CD4-positive, alpha-beta T cell treated with Interleukin-1 beta for 1 hour (primary cell): ENCODE data around the gene NOS3.
"Not testable (repeated sequence)": the region's sequence is repeated elsewhere in the genome, so short reads cannot be mapped to it uniquely, and the experiment has no call there.

ENCODE experiments used
- DNase-seq, 2 donors: peaks; one replicate each; pipeline ENCODE4 v3.0.0-alpha.2; 2020 to 2022

NOS3 gene

DNA sequence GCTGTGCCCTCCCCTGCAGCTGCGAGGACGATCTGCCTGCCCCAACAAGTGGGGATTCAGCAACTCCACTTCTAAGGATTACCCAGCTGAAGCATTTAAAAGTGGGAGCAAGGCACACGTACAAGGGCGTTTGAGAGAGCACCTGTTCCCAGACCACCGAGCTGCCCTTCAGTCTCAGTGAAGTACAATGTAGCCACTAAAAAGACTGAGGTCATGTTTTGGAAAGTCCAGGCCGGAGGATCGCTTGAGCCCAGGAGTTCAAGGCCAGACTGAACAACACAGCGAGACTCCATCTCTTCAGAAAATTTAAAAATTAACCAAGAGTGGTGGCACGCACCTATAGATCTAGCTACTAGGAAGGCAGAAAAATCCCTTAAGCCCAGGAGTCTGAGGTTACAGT lies 14.7 kb downstream of the NOS3 start:
- no peak for DNase-seq

DNA sequence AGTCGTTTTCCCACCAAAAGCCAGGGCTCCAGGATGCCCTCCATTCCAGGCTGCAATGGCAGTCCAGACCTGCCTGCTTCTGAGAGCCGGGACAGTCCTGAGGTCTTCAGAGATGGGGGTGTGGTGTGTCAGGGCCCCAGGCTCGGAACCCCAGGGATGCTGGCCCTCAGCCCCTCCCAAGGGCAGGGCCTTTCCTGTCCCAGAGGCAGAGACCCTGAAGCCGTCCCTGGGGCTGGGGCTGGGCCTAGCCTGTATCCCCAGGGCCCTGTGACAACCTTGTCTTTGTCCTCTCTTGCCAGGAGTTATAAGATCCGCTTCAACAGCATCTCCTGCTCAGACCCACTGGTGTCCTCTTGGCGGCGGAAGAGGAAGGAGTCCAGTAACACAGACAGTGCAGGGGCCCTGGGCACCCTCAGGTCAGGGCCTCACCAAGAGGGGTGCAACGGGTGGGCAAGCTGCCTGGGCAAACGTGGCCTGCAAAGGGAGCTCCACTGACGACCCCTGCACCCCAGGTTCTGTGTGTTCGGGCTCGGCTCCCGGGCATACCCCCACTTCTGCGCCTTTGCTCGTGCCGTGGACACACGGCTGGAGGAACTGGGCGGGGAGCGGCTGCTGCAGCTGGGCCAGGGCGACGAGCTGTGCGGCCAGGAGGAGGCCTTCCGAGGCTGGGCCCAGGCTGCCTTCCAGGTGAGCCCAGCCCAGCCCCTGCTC lies 15.9 kb downstream of the NOS3 start:
- DNase-seq: no peak

DNA sequence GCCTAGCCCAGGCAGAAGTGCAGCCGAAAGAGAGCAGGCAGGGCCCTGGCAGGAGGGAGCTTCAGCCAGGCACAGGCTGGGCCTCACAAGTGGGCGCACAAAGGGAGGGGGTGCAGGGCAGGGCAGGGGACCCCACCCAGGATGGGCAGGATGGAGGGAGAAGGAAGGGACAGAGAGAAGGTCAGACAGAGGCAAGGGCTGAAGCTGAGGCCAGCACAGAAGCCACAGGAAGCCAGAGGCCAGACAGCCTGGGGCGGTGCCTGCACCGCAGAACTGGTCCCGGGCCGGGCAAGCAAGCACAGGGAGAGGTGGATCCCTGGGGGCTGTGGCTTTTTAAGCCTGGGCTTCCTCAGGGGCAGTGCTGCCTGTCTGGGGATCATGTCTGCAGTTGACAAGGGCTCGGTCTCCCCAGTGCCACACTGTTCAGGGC lies 16.7 kb downstream of the NOS3 start:
- DNase-seq: no peak

DNA sequence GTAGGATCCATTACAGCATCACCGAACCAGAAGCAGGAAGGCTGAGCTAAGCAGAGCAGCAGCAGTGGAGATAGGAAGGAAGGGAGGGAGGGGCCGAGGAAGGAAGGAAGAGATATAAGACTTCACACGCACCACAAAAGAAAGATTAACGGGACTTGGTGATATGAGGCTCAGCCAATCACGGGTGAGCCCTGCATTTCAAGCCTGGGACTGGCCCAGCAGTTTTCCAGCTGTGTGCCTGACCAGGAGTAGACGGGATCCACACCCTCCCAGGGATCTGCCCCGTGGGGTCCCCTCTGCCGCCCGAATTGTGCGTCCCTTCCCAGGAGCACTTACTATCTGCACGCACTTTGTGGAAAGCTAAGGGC lies 17.3 kb downstream of the NOS3 start:
- peak; percentile 25 to 62 for DNase-seq

DNA sequence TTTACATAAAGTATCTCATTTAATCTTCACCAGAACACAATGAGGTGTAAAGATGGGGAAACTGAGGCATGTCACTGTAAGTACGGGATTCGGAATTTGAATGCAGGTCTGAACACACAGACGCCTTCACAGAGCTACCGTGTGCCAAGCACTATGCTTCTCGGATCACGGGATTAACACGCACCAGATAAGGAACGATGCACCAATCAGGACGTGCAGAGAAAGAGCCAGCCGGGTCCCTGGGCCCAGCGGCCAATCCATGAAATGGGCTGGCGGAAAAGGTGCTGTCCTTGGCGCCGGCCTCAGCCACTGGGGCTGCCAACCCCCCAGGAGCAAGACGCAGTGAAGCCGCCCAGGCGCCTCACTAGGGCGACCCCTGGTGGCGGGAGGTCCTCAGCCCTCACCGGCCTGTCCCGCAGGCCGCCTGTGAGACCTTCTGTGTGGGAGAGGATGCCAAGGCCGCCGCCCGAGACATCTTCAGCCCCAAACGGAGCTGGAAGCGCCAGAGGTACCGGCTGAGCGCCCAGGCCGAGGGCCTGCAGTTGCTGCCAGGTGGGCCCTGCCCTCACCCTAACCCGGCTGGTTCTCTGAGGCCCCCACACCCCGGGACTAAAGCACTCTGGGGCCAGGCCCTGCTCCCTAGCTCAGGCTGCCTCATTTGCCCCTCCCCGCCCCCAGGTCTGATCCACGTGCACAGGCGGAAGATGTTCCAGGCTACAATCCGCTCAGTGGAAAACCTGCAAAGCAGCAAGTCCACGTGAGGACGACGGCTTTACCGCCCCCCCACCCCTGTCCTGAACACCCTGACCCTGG lies 17.9 kb downstream of the NOS3 start:
- DNase-seq: peak; percentile 79 to 87

DNA sequence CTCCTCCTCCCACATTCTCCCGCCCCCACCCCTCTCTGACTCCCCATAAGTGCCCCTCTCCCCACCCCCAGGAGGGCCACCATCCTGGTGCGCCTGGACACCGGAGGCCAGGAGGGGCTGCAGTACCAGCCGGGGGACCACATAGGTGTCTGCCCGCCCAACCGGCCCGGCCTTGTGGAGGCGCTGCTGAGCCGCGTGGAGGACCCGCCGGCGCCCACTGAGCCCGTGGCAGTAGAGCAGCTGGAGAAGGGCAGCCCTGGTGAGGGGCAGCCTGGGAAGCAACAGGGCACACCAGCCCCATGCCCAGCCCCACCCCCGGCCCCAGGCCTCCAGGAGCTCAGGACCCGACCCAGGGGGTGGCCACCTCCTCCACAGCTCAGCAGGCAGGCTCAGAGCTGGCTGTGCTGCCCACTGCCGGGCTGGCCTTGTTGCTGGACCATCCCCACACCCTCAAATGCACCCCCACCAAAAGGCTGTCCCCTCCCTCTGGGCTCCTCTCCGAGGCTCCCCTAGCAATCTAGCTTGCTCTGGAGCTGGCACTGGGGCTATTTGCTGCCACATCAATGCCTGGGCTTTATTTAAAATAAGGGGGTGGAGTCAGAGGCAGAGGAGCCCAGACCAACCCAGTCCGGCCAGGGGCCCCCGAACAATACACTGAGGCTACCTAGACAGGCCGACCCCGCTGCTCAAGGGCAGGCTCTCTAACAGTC lies 18.7 kb downstream of the NOS3 start:
- DNase-seq: no peak

DNA sequence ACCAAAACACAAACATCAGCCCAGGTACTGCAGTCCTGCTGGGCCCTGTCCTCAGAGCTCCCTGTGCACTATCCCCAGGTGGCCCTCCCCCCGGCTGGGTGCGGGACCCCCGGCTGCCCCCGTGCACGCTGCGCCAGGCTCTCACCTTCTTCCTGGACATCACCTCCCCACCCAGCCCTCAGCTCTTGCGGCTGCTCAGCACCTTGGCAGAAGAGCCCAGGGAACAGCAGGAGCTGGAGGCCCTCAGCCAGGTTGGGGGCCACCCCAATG lies 19.2 kb downstream of the NOS3 start:
- no peak for DNase-seq

DNA sequence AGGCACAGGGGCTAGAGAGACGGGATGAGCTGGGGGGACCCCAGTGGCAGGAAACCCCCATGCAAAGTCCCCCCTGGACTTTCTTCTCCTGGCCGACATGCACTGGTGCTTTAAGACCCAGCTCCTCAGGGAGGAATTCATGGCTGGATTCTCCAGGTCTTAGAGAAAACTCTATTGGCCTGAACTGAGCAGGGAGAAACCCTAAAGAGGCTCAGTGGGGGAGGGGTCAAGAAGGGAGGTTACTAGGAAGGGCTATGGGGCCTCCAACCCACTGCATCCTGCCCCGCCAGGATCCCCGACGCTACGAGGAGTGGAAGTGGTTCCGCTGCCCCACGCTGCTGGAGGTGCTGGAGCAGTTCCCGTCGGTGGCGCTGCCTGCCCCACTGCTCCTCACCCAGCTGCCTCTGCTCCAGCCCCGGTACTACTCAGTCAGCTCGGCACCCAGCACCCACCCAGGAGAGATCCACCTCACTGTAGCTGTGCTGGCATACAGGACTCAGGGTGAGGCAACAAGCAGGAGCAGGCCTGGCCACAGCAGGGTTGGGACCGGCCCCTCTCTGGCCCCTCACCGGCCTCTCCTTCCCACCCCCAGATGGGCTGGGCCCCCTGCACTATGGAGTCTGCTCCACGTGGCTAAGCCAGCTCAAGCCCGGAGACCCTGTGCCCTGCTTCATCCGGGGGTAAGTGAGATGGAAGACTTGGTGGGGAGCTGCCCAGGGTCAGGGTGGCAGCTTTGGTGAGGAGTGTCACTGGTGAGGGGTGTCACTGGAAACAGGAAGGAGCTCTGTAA lies 19.7 kb downstream of the NOS3 start:
- DNase-seq: peak; percentile 44 to 50

DNA sequence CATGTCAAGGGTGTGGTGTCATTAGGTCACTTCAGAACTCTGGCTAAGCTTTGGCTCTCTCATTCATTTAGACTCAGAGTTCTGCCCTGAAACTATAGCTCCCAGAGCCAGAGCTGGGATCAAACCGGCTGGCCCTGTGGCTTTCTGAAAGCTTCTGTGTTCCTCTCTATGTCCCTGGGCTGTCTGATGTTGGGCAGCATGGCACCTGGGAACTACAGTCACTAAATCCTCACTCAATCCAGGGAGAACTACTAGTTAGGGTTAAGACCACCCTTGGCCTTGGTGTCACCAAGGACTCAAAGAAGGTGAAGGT lies 20.2 kb downstream of the NOS3 start:
- DNase-seq: peak in 1 of 2 donors; percentile 48

DNA sequence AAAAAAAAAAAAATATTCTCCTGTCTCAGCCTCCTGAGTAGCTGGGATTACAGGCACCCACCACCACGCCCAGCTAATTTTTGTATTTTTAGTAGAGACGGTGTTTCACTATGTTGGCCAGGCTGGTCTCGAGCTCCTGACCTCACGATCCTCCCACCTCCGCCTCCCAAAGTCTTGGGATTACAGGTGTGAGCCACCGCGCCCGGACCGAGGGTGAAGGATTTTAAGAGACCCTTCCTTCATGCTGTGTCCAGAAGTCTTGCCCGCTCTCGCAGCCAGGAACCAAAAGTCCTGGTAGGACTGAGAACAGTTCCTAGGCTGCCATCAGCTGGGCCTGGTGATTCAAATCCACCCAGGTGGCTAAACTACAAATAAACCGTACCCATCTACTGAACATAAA lies 20.8 kb downstream of the NOS3 start:
- not testable (repeated sequence) for DNase-seq

DNA sequence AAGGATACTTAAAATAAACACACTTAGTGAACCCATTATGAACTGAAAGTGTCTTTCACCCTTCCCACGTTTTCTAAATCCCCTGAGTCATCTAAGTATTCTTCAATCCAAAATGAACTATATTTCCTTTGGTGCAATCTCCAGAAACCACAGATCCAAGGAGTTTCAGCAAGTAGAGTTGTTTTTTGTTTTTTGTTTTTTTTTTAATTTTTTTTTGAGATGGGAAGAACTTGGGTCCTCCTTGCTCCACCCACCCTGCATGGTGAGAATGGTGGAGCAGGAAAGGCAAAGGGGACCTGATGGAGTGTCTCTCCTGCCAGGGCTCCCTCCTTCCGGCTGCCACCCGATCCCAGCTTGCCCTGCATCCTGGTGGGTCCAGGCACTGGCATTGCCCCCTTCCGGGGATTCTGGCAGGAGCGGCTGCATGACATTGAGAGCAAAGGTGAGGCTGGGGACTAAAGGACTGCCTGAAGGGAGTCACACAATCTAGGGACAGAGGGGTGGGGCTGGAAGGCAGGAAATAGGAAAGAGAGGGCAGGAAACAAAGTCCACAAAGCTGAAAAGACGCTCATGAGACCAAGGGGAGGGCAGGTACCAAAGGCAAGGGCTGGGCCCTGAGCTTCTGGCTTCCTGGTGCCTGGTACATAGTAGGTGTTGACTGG lies 21.3 kb downstream of the NOS3 start:
- no peak for DNase-seq

DNA sequence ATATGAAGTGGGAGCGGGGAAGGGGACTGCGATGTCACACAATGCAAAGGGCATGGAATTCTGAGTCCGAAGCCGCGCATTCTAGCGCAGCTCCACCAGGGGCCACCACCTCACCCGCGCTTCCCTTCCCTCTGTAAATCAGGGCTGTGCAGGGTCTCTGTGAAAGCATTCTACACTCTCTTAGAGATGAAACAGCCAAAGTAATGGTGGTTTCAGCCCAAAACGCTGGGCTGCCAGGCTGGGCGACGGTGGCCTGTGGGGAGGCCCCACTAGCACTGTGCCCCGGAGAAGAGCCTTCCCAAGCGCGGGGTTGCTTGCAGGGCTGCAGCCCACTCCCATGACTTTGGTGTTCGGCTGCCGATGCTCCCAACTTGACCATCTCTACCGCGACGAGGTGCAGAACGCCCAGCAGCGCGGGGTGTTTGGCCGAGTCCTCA lies 22.1 kb downstream of the NOS3 start:
- peak in 1 of 2 donors; percentile 31 for DNase-seq

DNA sequence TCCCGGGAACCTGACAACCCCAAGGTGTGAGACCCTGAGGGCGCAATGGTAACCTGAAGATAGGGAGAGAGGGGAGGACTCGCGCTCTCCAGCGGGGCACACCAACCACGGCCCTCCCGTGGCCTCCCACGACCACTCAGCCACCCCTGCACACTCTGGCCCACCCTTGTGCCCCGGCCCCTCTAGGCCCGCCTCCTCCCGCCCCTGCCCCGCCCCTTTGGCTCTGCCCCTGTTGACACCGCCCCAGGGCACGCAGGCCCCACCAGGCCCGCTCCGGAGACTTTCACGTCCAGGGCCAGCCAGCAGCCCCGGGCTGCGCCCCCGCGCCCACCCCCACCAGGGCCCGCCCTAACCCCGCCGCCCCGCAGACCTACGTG lies 22.5 kb downstream of the NOS3 start:
- DNase-seq: no peak

DNA sequence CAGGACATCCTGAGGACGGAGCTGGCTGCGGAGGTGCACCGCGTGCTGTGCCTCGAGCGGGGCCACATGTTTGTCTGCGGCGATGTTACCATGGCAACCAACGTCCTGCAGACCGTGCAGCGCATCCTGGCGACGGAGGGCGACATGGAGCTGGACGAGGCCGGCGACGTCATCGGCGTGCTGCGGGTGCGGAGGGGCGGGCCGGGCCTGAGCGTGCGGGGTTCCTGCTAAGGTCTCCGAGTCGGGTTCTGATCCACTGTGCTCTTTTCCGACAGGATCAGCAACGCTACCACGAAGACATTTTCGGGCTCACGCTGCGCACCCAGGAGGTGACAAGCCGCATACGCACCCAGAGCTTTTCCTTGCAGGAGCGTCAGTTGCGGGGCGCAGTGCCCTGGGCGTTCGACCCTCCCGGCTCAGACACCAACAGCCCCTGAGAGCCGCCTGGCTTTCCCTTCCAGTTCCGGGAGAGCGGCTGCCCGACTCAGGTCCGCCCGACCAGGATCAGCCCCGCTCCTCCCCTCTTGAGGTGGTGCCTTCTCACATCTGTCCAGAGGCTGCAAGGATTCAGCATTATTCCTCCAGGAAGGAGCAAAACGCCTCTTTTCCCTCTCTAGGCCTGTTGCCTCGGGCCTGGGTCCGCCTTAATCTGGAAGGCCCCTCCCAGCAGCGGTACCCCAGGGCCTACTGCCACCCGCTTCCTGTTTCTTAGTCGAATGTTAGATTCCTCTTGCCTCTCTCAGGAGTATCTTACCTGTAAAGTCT lies 23.1 kb downstream of the NOS3 start:
- DNase-seq: peak; percentile 95 to 98

DNA sequence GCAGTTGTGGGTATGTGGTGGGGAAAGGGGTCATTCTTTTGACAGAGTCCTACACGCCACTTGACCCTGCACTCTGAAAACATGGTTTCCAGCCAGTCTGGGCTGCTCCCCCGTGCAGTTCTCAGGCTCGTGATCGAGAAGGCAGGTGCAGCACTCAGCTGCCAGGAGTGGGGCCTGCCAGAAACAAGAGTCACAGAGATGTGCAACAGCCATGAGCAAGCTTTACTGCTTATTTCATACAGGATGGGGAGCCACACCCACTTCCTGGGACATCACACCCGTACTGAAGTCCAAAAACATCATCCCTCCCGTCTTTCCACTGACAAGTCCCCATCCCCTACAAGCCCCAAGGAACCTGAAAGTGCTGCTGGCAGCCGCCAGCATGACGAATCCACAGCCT lies 24.1 kb downstream of the NOS3 start:
- peak; percentile 42 to 48 for DNase-seq

DNA sequence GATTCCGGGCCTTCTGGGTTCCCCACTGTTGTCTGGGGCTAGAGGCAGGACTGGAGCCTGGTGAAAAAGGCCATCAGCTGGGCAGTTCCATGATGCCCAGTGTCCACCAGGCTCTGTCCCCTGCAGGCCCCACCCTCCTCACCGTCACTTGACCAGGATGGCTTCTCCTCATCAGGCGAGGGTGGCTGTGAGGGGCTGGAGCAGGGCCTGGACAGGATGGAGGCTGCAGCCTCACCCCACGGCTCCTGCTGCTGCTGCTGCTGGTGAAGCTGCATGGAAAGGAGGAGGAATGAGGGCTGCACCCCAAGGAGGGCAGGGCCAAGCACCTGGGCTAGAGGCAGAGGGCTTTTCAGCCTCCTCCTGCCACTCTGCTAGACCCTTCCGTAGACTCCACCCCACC lies 25.1 kb downstream of the NOS3 start:
- DNase-seq: no peak

DNA sequence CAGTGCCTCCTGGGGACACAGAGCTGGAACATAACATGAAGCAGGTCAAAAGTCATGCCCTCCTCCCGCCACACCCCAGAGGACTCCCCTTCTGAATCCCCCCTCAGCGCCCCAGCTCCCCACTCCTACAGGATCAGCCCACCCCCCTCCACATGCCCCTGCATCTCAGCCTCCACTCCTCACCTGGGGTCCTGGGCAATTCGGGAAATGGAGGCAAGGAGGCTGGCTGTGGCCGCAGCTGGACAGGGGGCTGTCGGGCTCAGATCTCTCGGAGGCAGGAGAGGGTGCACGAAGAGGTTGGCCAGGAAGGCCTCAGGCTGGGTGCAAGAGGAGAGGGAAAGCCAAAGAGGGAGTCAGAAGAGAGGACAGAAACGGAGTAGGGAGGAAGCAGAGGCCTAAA lies 25.7 kb downstream of the NOS3 start:
- no peak for DNase-seq

DNA sequence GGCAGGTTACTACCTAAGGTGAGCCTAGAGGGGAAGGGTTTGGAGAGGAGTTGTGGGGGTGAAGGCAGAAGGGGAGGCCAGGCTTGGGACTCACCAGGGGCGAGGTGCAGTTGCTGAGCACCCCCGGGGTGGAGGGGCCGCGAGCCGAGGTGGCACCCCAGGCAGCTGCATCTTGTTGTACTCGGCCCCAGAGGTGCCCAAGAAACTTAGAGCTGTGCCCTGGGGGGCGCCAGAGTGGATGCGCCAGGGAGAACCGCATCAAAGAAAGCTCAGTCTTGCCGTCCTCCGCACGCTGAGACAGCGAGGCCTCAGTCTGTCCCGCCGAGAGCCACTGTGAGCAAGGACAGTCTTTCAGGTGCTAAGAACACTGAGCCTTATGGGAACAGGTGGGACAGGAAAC lies 26.1 kb downstream of the NOS3 start:
- peak in 1 of 2 donors; percentile 23 for DNase-seq

DNA sequence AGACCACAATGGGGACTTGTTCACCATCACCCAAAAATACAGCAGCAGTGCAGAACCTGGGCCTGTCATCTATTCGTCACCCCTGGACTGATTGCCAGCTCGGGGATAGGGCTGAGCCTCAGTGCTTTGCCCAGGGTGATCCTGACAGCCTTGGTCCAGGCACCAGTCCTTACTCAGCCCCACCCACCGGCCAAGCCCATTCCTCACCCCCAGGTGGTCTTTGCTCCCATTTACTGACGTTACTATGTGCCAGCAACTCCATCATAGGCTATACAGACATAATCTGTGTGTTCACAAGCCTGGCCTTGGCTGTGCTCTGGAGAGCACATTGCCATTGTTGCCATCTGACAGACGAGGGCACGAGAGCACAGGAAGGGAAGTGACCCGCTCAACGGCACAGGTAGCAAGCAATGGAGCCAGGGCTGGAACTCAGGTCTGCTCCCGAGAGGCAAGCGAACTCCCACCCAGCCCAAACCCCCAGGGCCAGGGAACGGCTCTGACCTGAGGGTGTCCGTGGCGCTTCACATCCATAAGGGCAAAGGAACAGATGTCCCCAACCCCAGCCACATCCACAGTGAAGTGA lies 26.6 kb downstream of the NOS3 start:
- no peak for DNase-seq

DNA sequence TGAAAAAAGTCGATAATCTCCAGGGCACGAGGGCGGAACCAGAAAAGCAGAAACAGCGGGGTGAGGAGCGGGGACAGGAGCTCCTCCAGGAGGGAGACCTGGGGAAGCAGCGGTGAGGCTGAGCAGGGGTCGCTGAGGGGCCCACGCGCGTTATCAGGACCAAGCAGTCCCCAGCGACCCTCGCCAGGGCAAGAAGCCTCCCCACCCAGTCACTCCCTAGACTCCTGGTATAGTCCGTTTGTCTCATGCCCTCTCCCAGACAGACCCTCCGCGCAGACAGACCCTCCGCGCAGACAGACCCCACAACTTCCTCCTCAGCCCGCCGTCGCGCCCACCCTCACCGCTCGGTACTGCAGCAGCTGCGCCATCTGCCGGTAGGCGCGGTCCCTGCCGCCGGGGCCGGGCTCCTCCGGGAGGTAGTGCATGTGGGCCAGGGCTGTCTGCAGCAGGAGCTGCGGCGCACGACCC lies 27.2 kb downstream of the NOS3 start:
- DNase-seq: peak; percentile 81 to 84

DNA sequence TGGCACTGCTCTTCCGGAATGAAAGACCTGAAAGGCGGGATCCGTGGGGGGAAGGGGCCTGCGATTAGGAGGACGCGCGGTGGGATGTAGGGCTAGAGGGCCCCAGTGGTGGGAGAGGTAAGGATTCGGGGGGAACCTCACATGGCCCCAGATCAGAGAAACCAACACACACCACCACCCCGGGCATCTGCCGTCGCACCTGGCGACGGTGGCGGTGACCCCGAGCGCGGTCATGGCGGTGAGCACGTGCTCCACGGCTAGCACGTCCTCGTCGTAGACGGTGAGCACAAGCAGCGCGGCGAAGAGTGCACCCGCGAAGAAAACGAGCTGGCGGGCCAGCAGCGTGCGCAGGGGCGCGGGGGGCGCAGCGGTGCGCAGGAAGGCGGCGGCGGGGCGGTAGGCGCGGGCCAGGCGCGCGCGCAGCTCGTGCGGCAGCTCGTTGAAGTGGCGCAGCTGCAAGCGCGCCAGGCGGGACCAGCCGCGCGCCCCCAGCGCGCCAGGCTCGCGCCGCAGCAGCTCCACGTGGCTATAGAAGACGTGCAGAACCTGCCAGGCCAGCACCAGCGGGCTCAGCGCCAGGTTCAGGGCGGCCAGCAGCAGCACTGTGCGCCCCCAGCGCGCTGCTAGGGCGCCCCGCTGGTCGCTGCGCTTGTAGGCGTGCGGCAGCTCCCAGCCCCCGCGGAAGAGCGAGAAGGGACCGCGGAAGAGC lies 27.8 kb downstream of the NOS3 start:
- peak; percentile 40 to 41 for DNase-seq
